NCI-H2107 treated with DMSO at 0.1 percent for 48 hours (cell line): ENCODE data around the gene AQP1.

Experiments used
- DNase-seq: peaks from one replicate; lab custom pipeline; 2025; ENCODE audit not compliant: unreplicated experiment; lab: John Stamatoyannopoulos, UW

AQP1 gene

DNA sequence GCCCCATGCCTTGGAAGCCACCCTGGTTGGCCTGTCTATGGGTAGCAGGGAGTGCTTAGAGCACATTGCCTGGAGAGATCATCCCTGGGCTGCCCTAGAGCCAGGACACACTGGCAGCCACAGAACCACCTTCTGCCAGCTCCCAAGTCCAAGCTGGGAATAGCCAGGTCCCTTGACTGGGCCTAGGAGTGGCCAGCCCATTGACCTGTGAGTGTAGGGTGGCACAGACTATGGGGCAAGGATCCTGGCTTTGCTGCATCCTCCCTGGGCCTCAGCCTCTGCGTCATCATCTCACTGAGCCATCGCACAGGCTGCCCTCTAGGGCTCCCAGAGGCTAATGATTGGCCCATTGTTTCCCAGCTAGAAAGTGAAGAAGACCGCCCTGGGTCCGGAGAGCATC is 7.0 kb downstream of the AQP1 start:
- DNase-seq: no peak

DNA sequence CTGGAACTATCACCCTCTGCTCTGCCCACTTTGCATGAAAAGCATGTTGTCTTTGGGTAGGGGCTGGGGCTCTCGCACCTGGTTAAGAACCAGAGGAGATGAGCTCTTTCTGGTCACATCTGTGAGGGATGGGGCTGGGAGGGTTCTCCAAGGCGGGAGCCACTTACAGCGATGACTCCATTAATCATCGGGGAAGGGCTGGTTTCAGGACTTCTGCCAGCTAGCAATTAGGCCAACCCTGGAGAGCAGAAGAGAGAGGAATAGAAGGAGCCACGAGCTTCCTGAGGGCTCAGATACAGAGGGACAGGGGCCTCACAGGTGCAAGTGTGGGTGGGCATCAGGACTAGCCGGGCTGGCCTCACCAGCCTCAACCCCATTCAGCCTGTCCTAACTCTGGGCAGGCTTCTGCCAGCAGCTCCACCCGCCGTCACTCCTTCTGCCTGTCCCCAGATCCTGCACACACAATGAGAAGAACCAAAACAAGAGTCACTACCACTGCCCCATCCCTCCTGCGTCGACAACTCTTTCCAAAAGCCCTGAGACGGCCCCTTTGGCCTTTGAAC is 8.4 kb downstream of the AQP1 start:
- DNase-seq: peak; percentile 20

DNA sequence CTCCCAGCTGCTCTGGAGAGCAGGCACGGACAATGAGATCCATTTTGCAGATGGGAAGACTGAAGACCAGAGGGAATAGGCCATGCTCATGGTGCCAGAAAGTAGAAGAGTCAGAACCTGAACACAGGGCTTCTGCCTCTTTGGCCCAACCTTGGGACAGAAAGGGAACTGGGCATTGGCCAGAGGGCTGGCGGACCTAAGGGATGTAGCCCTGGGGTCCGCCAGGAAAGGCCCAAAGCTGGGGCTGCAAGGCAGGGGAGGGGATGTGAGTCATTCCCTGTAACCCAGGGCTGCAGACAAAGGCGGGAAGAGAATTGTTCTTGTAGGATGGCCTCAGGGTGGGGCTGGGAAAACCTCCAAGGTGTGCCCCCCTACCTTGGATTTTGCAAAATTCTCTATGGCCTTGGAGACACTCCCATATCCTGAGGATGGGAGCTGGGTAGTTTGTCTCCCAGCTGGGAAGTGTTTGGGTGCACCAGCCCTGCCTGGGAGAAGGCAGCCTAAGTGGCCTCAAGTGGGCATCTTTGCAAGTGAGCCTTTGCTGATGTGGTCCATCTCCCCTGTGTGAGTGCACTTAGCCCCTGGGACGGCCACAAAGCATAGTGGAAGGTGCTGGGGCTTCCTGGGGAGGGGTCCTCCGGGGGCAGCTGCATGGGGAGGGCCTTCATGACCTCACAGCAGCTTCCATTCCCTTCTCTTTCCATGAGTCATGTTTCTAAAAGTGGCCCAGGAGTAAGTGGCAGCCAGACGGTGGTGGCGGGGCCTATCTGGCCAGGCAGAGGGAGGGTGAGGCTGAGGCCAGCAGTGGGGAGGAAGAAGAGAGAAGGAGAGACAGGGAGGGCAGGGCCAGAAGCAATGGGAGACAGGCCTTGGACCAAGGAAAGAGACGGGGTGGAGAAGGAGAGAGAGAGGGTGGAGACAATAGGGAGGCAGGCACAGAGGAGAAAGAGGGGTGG is 9.2 kb downstream of the AQP1 start:
- DNase-seq: peak; percentile 4

DNA sequence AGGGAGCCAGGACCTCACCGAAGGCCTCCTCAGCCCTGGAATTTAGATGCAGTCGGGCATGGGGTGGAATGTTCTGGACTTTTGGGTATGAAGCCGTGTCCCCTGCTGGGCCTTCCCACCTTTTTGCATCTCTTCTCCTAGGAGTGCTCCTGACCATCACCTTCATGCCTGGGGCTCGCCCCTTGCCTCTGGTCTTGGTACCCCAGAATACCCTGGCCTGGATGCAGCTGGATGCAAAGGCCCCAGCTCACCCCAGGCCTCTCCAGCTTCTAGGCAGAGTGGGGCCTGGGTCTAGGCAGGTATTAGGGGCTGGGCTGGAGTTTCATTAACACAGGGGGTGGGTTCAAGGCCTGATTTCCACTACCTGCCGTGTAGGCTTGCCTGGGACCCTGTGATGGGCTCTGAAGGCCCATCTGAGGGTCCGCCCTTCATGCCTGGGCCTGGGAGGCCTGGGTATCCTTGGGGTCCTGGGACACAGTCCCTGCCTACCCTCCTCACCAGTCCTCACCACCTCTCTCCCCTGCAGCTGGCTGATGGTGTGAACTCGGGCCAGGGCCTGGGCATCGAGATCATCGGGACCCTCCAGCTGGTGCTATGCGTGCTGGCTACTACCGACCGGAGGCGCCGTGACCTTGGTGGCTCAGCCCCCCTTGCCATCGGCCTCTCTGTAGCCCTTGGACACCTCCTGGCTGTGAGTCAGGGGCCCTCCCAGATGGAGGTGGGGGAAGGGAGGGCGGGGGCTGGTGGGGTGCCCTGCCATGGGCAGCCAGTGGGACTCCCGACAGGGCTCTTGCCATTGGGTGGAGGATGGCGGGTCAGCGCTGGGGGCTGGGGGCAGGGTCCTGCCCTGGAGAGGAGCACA is 10.1 kb downstream of the AQP1 start:
- no peak for DNase-seq

DNA sequence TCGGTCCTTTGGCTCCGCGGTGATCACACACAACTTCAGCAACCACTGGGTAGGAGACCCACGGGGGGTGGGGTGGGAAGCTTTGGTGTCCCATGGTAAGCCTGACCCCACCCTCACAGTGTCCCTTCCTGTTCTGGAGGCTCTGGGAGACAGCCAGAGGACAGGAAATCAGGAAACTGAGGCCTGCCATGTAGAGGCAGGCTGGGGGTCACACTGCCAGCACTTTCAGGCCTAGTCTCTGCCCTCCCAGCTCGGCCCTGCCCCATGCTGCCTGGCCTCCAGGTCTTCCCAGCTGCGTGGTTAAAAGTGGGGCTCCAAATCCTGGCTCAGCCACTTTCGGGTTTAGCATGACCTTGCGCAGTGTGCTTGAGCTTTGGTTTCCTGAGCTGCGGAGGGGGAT is 10.9 kb downstream of the AQP1 start:
- DNase-seq: no peak

DNA sequence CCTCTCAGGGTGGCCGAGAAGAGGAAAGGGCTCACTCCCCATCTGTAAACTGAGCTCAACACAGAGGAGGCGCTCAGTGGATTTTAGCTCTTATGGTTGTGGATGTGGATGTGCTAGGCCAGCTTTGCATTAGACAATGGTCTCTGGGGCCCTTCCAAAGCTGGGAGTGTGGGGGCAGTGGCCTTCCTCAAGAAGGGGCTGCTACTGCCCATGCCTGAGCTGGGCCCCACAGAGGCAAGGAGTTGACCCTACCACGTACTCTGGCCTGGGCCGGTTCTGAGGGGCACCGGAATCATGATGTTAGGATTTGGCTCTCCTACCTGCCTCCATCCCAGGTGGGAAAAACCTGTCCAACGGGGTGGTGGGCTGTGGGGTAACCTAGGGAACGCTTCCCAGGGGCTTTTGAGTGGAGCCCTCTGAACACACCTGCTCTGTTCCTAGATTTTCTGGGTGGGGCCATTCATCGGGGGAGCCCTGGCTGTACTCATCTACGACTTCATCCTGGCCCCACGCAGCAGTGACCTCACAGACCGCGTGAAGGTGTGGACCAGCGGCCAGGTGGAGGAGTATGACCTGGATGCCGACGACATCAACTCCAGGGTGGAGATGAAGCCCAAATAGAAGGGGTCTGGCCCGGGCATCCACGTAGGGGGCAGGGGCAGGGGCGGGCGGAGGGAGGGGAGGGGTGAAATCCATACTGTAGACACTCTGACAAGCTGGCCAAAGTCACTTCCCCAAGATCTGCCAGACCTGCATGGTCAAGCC is 11.5 kb downstream of the AQP1 start:
- DNase-seq: no peak

DNA sequence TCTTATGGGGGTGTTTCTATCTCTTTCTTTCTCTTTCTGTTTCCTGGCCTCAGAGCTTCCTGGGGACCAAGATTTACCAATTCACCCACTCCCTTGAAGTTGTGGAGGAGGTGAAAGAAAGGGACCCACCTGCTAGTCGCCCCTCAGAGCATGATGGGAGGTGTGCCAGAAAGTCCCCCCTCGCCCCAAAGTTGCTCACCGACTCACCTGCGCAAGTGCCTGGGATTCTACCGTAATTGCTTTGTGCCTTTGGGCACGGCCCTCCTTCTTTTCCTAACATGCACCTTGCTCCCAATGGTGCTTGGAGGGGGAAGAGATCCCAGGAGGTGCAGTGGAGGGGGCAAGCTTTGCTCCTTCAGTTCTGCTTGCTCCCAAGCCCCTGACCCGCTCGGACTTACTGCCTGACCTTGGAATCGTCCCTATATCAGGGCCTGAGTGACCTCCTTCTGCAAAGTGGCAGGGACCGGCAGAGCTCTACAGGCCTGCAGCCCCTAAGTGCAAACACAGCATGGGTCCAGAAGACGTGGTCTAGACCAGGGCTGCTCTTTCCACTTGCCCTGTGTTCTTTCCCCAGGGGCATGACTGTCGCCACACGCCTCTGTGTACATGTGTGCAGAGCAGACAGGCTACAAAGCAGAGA is 12.2 kb downstream of the AQP1 start:
- DNase-seq: no peak

DNA sequence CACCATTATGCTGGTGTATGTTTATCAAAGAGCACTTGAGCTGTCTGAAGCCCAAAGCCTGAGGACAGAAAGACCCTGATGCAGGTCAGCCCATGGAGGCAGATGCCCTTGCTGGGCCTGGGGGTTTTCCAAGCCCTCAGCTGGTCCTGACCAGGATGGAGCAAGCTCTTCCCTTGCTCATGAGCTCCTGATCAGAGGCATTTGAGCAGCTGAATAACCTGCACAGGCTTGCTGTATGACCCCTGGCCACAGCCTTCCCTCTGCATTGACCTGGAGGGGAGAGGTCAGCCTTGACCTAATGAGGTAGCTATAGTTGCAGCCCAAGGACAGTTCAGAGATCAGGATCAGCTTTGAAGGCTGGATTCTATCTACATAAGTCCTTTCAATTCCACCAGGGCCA is 13.0 kb downstream of the AQP1 start:
- DNase-seq: no peak

DNA sequence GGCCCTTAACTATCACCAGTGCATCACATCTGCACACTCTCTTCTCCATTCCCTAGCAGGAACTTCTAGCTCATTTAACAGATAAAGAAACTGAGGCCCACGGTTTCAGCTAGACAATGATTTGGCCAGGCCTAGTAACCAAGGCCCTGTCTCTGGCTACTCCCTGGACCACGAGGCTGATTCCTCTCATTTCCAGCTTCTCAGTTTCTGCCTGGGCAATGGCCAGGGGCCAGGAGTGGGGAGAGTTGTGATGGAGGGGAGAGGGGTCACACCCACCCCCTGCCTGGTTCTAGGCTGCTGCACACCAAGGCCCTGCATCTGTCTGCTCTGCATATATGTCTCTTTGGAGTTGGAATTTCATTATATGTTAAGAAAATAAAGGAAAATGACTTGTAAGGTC is 13.5 kb downstream of the AQP1 start:
- DNase-seq: no peak

DNA sequence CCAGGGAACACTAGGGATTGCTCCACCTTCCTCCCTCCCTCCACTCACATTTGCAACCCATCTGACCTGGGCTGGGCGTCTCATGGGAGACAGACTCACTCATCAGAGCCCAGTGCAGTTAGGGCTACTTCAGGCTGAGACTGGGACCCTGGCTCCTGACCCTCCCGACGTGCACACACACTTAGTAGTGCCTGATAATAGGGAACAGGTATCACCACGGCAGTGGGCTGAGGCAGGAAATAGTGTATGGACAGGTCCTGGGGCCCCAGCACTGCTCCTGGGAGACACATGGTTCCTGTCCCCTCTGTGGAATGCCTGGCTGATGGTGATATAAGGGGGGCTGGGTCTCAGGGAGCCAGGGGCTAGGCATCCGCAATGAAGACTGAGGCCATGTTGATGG is 14.3 kb downstream of the AQP1 start:
- DNase-seq: no peak

DNA sequence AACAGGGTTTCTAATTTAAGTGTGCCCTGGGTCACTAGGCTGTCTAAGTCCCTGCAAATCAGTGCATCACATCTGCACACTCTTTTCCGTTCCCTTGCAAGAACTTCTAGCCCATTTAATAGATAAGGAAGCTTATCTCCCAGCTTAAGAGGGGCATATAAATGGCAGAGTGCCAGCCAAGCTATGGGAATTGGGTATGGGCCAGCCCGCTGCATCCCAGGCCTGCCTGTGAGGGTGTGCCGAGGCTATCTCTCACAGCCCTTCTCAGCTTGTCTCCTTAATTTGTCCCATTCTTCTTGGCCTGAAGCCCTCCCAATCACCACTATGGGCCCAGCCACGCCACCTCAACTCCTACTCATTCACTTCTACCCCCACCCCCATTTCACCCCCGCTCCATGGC is 14.7 kb downstream of the AQP1 start:
- no peak for DNase-seq

DNA sequence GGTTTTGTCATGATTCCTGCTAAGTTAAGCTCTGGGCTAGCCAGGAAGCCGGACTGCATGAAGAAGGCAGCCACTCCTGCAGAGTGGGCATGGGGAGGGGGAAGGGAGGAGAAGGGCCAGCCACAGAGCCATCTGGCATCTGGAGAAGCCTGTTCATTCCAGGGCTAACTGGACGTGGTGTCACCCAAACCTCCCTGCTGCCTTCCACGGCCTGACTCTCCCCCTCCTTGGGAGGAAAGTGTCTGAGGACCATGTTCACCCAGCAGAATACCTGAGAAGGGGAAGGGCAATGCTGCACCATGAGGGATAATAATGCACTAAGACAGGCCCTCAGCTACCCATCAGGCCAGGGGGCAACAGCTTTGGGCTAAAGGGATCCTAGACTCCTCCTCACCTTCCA is 15.4 kb downstream of the AQP1 start:
- no peak for DNase-seq

DNA sequence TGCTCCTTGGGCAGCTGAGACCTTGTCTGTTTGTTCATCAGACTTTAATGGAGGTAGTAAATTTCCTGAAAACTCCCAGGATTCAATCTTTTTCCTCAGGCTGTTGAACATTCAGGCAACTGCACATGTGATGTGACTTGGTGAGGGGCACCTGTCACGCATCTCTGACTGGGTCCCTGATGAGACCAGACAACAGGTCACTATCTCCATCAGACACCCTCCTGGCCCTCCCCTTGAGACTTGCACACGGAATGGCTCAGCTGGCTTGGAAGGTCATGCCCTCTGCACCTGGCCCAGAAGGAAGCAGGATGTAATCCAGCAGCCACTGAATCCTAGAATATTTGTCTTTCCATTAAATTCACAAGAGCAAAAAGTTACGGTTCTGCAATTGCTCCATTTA is 15.9 kb downstream of the AQP1 start:
- no peak for DNase-seq

DNA sequence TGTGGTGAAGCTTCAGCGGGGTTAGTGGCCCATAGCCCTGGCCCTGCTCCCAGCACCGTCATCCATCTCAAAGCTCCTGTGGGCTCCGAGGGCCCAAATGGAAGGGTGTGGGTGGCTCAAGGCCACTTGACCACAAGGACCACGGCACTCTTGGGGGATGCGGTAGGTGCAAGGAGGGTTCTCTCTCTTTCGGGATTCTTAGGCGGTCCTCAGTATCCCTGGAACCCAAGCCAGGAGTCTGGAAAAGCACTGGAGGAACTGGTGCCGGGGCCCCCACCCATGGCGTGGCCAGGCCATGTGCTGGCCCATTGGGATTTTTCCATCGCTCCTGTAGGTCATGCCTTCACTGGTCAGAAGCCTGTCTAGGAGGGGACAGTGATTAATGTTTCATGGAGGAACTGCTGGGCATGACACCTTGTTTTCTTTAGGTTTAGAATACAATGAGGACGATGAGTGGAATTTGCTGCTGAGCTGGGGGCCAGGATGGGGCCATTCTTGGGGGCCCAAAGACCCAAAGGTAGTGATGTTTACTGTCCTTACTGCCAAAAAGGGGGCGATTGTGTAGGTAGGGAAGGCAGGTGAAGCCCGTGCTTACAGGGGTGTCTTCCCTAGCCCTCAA is 16.7 kb downstream of the AQP1 start:
- DNase-seq: no peak

DNA sequence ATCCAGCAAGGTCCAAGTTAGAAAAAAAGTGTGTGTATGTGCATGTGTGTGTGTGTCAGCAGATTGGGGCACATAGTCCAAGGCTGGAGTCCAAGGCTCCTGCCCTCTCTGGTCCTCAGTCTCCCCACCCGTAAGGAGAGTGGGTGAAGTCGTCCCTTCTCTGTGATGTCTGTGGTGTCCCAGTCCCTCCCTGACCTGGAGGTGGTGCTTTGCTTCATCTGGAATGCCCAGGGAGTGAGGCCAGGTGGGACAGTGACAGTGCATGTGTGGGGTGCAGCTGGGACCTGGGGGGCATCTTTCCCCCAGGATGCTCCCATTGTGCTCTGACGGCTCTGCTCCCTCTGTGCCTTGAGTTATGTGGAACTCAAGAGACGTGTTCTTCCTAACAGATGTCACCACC is 18.0 kb downstream of the AQP1 start:
- no peak for DNase-seq

DNA sequence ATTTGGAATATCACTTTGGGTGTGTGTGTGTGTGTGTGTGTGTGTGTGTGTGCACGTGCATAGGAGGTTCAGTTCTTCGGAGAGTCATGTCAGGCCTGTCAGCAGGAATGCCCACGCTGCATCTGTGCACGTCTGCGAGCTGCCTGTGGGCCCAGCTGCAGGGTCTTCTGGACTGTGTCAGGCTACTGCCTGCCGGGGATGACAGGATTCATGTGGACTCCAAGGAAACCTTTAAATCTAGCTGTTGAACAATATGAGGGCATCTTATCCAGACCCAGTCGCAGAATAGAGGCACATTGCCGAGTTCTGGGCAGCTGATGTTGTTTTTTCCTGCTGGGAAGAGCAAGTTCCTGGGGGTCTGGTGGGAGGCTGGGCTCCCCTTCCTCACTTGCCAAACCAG is 19.0 kb downstream of the AQP1 start:
- DNase-seq: no peak

DNA sequence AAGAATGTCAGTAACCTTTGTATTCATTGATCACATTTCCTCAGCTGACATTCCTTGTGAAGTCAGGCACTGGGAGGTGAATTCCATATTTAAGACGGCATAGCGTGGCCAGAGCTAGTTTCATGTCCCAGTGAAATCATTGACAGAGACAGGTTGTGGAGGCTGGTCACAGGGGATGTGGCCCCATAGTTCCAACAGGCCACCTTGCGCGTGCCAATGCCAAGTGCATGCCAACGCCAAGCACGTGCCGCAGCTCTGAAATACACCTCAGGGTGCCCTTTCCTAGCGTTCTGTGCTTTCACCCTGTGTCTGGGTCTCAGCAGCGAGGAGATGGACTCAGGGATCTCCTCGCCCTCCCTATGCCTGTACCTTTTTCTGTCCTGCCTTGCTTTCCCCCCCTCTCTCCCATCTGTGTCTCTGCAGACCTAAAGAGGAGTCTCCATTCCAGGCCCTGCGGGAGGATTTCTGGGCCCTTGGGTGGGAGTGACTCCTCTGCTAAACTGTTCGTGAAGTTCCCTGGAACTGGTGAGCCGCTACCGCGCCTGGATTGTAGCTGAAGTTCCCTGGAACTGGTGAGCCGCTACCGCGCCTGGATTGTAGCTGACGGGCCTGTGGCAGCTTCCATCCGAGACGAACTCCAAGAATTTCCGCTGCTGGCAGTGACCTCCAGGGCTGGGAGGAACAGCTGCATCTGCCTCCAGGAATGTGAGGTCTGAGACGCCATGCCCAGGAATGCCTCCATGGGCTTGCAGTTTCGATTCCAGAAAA is 19.7 kb downstream of the AQP1 start:
- DNase-seq: no peak

DNA sequence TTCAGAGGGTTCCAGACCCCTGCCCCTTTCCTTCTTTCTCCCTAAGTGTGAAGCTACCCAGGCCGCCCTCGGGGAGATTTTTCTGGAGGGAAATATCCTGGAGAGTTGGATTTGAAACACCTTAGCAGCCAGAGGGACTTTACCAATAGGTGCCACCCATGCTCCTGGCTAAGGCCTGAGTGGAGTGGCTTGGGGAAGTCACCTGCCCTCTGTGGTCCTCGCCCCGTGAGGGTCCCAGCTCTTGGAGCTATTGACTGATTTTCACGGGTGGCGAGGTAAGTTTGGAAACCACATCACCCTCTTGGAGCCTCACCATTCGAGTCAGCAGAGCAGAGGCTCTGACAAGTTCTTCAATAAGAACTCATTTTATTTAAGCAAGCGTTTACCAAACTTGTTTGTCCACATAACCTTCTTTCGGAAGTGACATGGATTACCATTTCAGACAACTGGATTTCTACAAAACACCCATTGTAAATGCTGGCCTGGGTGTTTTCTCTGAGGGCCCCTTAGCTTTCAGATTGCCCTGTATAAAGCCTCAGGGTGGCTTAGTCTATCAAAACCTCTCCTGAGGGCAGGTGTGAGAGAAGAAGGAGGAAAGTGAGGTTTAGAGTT is 20.4 kb downstream of the AQP1 start:
- no peak for DNase-seq

DNA sequence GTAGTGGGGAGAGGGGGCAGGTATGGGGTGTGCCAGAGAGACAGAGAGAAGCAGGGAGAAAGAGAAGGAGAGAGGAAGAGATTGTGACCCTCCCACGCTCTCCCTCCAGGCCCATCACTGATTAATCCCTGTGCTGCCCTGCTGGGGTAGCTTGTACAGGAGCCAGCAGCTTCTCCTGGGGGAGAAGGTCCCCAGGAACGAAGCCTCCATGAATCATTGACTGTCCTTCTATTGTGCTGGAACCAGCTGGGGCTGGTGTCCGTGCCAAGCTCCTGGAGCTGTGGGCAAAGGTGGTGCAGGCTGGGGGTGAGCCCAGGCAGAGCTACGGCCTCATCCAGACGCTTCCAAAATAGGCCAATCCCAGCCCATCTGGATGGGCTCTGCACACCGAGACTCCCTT is 20.9 kb downstream of the AQP1 start:
- no peak for DNase-seq
